ENCODE measurements around the gene TECPR1.
"Not testable (repeated sequence)": the region's sequence is repeated elsewhere in the genome, so short reads cannot be mapped to it uniquely, and the experiment has no call there.

Gene TECPR1

DNA sequence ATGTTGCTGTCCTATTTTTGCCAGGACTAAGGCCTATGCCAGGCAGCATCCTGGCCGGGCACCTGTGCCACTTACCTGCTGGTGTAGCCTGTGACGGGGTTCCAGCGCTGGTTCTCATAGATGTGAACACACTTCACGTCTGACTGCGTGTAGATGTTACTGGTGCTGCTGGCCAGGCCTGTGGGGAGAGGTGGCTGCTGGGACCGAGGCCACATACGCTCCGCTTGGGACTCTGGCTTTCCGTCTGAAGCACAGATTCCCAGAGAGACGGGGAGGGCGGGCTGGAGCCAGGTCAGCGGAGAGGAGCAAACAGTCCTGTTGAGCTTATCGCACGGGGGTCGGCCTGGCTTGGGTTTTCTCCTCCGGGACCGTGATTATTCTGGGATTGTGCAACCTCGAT lies 24.1 kb downstream of the TECPR1 start:
- DNase-seq (ENCODE audit: low read depth): no peak

GRCh38 chr7:98225913-98226614 lies 26.0 kb downstream of the TECPR1 start:
- no peak for DNase-seq (ENCODE audit: low read depth)

DNA sequence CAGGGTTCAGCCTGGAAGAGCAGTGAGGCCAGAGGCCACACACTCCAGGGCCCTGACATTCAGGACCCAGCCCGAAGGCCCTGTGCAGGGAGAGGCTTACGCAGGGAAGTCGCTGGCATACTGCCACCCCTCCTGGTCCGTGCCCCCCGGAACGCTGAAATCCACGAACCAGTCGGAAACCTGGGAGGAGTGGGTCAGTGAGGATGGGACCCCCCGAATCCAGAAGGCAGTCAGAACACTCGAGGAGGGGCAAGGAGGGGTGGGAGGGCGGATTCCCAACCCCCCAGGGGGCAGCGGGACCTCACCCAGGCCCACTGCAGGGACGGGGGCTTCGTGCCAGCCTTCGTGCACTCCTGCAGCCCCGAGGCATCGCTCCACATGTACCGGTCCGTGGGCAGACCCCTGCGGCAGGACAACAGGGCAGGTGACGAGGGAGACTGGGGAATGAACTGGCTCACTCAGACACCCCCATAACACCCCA lies 27.3 kb downstream of the TECPR1 start:
- DNase-seq (ENCODE audit: low read depth): no peak

GRCh38 chr7:98223898-98224700 lies 27.9 kb downstream of the TECPR1 start:
- DNase-seq (ENCODE audit: low read depth): no peak

DNA sequence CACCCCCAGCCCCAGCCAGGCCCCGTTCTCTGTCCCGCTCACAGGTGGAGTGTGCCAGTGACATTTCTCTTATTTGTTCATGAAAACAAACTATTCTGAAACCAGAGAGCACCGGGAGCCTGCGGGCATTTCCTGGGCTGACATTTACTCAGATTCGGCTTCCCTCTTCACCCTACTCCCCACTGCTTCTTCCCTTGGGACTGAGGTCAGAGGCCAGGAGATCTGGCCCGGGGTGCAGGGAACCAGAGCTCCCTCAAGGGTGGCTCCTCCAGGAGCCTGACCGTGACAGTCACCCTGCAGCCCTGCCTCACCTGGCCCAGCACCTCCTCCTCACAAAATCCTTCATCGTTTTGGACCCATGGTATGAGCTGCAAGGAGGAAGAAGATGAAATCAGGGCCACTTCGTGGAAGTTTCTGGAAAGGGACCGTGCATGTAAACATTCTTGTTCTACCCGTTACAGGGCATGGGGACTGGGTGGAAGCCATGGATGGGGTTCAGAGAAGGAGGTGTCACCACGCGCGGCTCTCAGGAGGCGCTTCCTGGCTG lies 28.6 kb downstream of the TECPR1 start:
- no peak for DNase-seq (ENCODE audit: low read depth)

GRCh38 chr7:98222533-98223195 lies 29.4 kb downstream of the TECPR1 start:
- no peak for DNase-seq (ENCODE audit: low read depth)

GRCh38 chr7:98221611-98222532 lies 30.2 kb downstream of the TECPR1 start:
- no peak for DNase-seq (ENCODE audit: low read depth)

GRCh38 chr7:98219382-98219781 lies 32.6 kb downstream of the TECPR1 start:
- DNase-seq (ENCODE audit: low read depth): not testable (repeated sequence)

GRCh38 chr7:98217623-98218582 lies 34.1 kb downstream of the TECPR1 start:
- DNase-seq (ENCODE audit: low read depth): no peak

DNA sequence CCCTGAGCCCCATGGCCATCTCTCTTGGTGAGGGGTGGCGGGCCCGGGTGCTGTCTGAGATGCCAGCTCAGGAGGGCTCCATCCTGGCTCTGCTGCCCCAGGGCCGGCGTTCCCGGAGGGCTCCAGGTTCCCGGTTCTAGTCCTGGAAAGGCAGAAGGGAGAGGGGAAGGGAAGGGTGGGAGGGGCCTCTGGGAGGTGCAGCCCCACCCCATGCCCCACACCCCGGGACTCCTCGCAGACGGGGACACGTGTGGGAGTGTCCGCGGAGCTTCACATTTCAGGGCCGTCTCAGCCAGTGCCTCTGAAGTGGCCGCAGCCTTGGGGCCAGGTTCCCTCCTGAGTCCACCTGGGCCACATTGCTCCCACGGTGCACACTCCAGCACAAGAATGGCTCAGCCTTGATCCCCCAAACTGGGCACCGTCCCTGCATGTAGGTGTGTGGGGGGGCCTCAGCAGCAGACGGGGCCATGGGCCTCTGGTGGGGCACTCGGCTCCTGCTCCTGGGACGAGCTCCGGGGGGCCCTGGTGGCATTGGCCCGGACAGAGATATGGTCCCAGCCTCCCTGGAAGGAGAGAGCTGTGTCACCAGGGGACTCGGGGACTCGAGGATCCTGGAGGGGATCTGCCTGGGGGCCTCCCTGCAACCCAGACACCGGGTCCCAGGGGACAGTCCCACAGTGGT lies 35.0 kb downstream of the TECPR1 start:
- DNase-seq (ENCODE audit: low read depth): no peak

DNA sequence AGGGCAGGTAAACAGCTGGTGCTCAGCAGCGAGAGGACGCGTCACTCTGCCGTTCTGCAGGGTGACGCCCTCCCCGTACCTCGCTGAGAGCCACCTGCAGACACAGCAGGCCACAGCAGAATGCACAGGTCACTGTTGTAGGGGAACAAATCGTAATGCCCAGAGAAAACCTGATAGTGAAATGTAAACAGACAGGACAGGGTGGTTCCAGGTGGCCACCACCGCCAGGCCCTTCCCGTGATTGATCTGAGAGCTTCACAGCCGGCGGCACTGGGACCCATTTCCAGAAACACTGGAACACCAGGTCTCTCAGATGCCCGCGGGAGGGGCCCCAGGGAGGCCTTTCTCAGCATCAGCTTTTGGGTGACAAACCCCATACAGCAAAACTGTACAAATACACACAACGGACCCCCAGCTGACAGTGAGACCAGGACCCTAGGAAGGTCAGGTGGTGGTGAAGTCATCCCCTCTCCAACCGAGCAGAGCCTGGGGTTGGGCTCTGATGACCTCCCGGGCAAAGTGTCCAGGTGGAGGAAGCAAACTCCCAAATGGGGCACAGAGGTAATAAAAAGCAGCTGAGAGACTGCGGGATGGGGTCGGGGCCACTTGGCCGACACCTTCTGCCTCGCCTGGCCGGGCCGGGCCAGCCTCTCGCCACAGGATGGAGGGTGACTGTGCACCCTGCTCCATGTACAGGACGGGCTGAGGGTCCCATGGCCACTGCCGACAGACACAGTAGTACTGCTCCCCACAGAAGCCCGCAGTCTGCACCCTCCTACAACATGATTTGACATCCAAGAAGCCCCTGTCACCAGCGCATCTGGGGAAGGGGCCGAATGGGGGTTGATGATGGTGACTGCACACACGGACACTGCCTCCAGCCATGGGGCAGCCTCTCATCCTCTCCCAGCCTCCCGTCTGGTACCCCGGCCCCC lies 36.2 kb downstream of the TECPR1 start:
- no peak for DNase-seq (ENCODE audit: low read depth)

GRCh38 chr7:98214811-98215321 lies 37.2 kb downstream of the TECPR1 start:
- DNase-seq (ENCODE audit: low read depth): no peak

DNA sequence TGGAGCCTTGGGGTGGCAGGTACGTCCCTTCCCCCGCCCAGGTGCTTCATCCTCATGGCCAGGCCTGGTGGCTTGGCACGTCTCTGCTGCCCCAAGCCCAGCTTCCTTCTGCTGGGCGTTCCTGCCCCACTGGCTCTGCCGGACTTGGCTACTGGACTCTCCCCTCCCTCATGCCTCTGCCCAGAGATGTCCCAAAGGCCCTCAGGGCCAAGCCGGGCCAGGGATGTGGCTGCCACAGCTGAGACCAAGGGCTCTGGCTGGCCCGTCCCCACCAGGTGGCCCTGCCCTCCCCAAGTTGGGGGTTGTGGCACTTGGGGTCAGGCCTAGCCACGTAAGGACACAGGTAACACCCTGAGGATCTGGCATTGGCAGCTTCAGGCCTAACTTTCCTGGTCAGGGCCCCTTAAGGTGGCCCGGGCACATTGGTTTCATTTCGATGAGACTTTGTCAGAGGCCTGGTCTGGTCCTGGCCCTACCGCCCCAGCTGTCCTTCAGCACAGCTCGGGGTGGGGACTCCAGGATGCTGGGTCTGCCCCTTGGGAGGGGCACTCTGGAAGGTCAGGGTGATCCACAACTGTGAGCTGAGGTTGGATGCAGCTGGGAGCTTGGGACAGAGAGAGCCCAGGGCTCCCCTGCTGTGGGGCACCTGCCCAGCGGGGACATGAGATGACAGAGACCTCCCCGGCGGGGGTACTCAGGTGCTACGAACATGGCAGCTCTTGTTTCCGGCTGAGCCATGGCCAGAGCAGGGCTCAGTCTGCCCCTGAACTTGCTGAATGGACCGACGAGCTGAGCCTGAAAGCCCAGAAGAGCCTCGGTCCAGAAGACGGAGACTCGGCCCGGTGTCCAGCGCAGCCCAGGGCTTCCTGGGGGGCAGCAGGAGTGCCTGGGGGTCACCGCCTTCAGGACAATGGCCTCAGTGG lies 37.9 kb downstream of the TECPR1 start:
- DNase-seq (ENCODE audit: low read depth): no peak

- no peak for DNase-seq (ENCODE audit: low read depth)
Measured at GRCh38 chr7:98213296-98213887, 38.6 kb downstream of the TECPR1 start.

- no peak for DNase-seq (ENCODE audit: low read depth)
Measured at GRCh38 chr7:98212532-98213041, 39.4 kb downstream of the TECPR1 start.

DNA sequence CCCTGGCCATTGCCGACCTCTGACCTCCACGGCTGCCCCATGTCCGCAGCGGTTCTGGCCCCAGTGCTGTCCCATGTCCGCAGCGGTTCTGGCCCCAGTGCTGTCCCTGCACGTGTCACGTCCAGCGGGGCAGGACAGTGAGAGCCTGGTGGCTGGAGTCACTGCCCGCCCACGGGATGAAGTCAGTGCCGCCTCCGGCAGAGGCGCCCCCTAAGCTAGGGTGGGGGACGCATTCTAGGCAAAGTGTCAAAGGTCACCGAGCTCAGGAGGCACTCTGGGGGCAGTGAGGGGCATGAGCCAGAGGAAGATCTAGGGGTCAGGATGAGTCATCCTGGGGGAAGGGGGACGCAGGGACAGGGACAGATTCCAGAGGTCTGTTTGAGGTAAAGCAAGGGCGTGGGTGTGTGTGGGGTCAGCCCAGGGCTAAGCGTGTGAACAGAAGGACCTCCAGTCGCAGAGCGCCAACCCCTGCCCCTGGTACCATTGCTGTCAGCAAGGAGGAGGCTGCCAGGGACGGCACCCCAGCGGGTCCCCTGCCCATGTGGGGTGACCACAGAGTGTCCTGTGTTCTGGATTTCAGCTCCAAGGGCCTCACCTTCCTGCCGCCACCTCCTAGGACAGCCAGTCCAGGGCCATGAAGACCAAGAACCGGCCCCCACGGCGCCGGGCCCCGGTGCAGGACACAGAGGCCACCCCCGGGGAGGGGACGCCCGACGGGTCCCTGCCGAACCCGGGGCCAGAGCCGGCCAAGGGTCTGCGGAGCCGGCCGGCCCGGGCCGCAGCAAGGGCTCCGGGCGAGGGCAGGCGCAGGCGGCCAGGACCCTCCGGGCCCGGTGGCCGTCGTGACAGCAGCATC lies 40.1 kb downstream of the TECPR1 start:
- no peak for DNase-seq (ENCODE audit: low read depth)

All from activated T-helper 9 cell treated with anti-CD3 and anti-CD28 coated beads, Interleukin-2, amount 50 U/mL, for 16 hours (primary cell).